Measurements from ENCODE around the gene PIGC. TPM values are rescaled to one million over a fixed set of nuclear protein-coding genes. Genes with fewer than 3 reads are reported as not detected.

PIGC gene
- total RNA-seq, 1 experiment from 2014 or later = 29.2 TPM

- Mint-ChIP-seq H3K4me1 (ENCODE audit: low read depth, unreplicated experiment) (peaks cover 66% of the 10 kb centered on the region), H3K9me3 (ENCODE audit: low read depth, unreplicated experiment) (peaks cover 4% of the 10 kb centered on the region), H3K27me3 (ENCODE audit: unreplicated experiment) (no peaks in the 10 kb centered on the region), H3K4me3 (ENCODE audit: low read depth, unreplicated experiment) (no peak overlapping the region), H3K27ac (ENCODE audit: unreplicated experiment) (no peak overlapping the region), H3K36me3 (ENCODE audit: insufficient read depth, unreplicated experiment) (peaks cover 9% of the 10 kb centered on the region)
- TF ChIP-seq, protein P1, sequence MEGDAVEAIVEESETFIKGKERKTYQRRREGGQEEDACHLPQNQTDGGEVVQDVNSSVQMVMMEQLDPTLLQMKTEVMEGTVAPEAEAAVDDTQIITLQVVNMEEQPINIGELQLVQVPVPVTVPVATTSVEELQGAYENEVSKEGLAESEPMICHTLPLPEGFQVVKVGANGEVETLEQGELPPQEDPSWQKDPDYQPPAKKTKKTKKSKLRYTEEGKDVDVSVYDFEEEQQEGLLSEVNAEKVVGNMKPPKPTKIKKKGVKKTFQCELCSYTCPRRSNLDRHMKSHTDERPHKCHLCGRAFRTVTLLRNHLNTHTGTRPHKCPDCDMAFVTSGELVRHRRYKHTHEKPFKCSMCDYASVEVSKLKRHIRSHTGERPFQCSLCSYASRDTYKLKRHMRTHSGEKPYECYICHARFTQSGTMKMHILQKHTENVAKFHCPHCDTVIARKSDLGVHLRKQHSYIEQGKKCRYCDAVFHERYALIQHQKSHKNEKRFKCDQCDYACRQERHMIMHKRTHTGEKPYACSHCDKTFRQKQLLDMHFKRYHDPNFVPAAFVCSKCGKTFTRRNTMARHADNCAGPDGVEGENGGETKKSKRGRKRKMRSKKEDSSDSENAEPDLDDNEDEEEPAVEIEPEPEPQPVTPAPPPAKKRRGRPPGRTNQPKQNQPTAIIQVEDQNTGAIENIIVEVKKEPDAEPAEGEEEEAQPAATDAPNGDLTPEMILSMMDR (IDR thresholded peaks at IDR 0.05; ENCODE audit: unreplicated experiment) = no peak
- no peak for DNase-seq
- CTCF ChIA-PET = interaction anchor here (0.6 kb wide), 1 partner anchor 701 kb away, joined by 4 read pairs; no protein-coding TSS in a partner anchor
- BruUV-seq (replicated peaks) = no TSS peak
- intact Hi-C loops (cut with micrococcal nuclease; ENCODE audit: unreplicated experiment) = loop anchor here (5.0 kb wide), 2 partner anchors 45 to 155 kb away; no protein-coding TSS in a partner anchor
Observed at GRCh38 chr1:172452536-172453152, 8.8 kb upstream of the PIGC start.

DNA sequence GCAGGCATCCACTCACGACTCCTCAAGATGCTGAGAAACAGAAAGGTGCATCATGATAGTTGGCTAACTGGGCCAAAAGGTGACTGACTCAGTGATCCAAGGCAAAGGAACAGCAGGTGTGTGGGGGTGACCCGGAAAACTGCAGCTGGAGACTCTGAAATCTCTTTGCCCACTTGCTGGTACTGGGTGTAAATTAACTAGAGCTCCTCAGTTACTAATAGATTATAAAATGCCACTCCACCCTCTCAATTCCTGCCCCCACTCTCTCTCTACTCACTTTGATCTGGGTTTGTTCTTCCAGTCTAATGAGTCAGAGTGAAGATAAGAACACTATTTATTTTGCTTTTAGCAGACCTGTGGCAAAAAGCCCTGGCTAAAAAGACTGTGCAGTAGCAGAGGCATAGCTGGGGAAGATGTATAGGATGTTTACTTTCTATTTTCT lies 7.2 kb upstream of the PIGC start:
- H3K27ac Mint-ChIP-seq (ENCODE audit: unreplicated experiment) = peak overlapping the region; percentile 63
- CTCF ChIA-PET = interaction anchor here (0.5 to 3.0 kb wide), 14 partner anchors 9 to 1625 kb away, joined by 3 to 31 read pairs (median 4); partner anchors contain the start of gene SUCO
- TF ChIP-seq, protein P1 (IDR thresholded peaks at IDR 0.05; ENCODE audit: unreplicated experiment) = no peak
- H3K4me3 Mint-ChIP-seq (ENCODE audit: low read depth, unreplicated experiment) = peak overlapping the region; percentile 51
- BruUV-seq (replicated peaks) = no TSS peak
- no peaks in the 10 kb centered on the region for H3K27me3 Mint-ChIP-seq (ENCODE audit: unreplicated experiment)
- H3K36me3 Mint-ChIP-seq (ENCODE audit: insufficient read depth, unreplicated experiment) = peaks cover 9% of the 10 kb centered on the region
- no peaks in the 10 kb centered on the region for H3K9me3 Mint-ChIP-seq (ENCODE audit: low read depth, unreplicated experiment)
- peak; percentile 56 for DNase-seq
- intact Hi-C loops (cut with micrococcal nuclease; ENCODE audit: unreplicated experiment) = loop anchor here (1.0 to 5.0 kb wide), 4 partner anchors 24 to 156 kb away; no protein-coding TSS in a partner anchor
- peaks cover 75% of the 10 kb centered on the region for H3K4me1 Mint-ChIP-seq (ENCODE audit: low read depth, unreplicated experiment)

GRCh38 chr1:172450524-172450885 lies 6.6 kb upstream of the PIGC start:
- CTCF ChIA-PET = interaction anchor here (0.6 to 3.0 kb wide), 14 partner anchors 10 to 448 kb away, joined by 3 to 31 read pairs (median 4); partner anchors contain the start of gene SUCO
- Mint-ChIP-seq H3K4me1 (ENCODE audit: low read depth, unreplicated experiment) (peaks cover 75% of the 10 kb centered on the region), H3K4me3 (ENCODE audit: low read depth, unreplicated experiment) (peak overlapping the region; percentile 51), H3K27me3 (ENCODE audit: unreplicated experiment) (no peaks in the 10 kb centered on the region), H3K36me3 (ENCODE audit: insufficient read depth, unreplicated experiment) (peaks cover 9% of the 10 kb centered on the region), H3K27ac (ENCODE audit: unreplicated experiment) (peak overlapping the region; percentile 63), H3K9me3 (ENCODE audit: low read depth, unreplicated experiment) (no peaks in the 10 kb centered on the region)
- no TSS peak for BruUV-seq (replicated peaks)
- DNase-seq = peak; percentile 30
- intact Hi-C loops (cut with micrococcal nuclease; ENCODE audit: unreplicated experiment) = loop anchor here (1.0 to 5.0 kb wide), 4 partner anchors 47 to 157 kb away; no protein-coding TSS in a partner anchor
- TF ChIP-seq, protein P1 (IDR thresholded peaks at IDR 0.05; ENCODE audit: unreplicated experiment) = no peak

GRCh38 chr1:172449585-172450523 lies 6.0 kb upstream of the PIGC start:
- BruUV-seq (replicated peaks) = no TSS peak
- CTCF ChIA-PET = interaction anchor here (0.8 to 3.0 kb wide), 13 partner anchors 10 to 447 kb away, joined by 3 to 31 read pairs (median 3); partner anchors contain the start of gene SUCO
- Mint-ChIP-seq H3K27me3 (ENCODE audit: unreplicated experiment) (no peaks in the 10 kb centered on the region), H3K4me1 (ENCODE audit: low read depth, unreplicated experiment) (peaks cover 72% of the 10 kb centered on the region), H3K4me3 (ENCODE audit: low read depth, unreplicated experiment) (peak overlapping the region; percentile 51), H3K36me3 (ENCODE audit: insufficient read depth, unreplicated experiment) (peaks cover 9% of the 10 kb centered on the region), H3K9me3 (ENCODE audit: low read depth, unreplicated experiment) (no peaks in the 10 kb centered on the region), H3K27ac (ENCODE audit: unreplicated experiment) (peak overlapping the region; percentile 63)
- intact Hi-C loops (cut with micrococcal nuclease; ENCODE audit: unreplicated experiment) = loop anchor here (1.0 to 5.0 kb wide), 5 partner anchors 47 to 268 kb away; no protein-coding TSS in a partner anchor
- peak; percentile 75 for DNase-seq
- TF ChIP-seq, protein P1 (IDR thresholded peaks at IDR 0.05; ENCODE audit: unreplicated experiment) = peak; percentile 93
